Subcutaneous abdominal adipose tissue (tissue), 5 donors: Measurements from ENCODE around the gene SAMD4B.

Experiments used
- H3K27ac ChIP-seq: one replicate; pipeline ENCODE4 v1.7.0; 2013; ENCODE audit warnings: low read depth, mild to moderate bottlenecking, inconsistent platforms, low read length, moderate library complexity
- H3K27me3 ChIP-seq, 5 donors: one replicate each; pipeline ENCODE4 v1.7.0; 2013; ENCODE audit warnings: low read length in 5 of 5, inconsistent platforms in 1 of 5; ENCODE audit not compliant: control insufficient read depth in 5 of 5, insufficient read depth in 4 of 5
- H3K36me3 ChIP-seq, 5 donors: one replicate each; pipeline ENCODE4 v1.7.0; 2013; ENCODE audit warnings: low read length in 5 of 5; ENCODE audit not compliant: control insufficient read depth in 5 of 5, insufficient read depth in 5 of 5
- H3K4me1 ChIP-seq, 5 donors: one replicate each; pipeline ENCODE4 v1.7.0; 2013; ENCODE audit warnings: low read length in 5 of 5, mild to moderate bottlenecking in 3 of 5, moderate library complexity in 1 of 5; ENCODE audit not compliant: control insufficient read depth in 5 of 5, insufficient read depth in 5 of 5
- H3K4me3 ChIP-seq, 5 donors: one replicate each; pipeline ENCODE4 v1.7.0; 2013; ENCODE audit warnings: low read length in 5 of 5, low read depth in 1 of 5
- H3K9ac ChIP-seq, 5 donors: one replicate each; pipeline ENCODE4 v1.7.0; 2013; ENCODE audit warnings: low read length in 5 of 5, mild to moderate bottlenecking in 4 of 5, moderate library complexity in 3 of 5
- H3K9me3 ChIP-seq, 5 donors: one replicate each; pipeline ENCODE4 v1.7.0; 2013; ENCODE audit warnings: low read length in 5 of 5; ENCODE audit not compliant: control insufficient read depth in 5 of 5
- donor health status: healthy.
- donor health status: healthy.
- donor health status: healthy.
- donor health status: healthy.
- donor health status: healthy.

SAMD4B gene

GRCh38 chr19:39407660-39408391, 65.6 kb downstream of the SAMD4B start:
- Histone ChIP-seq H3K36me3 (peaks cover 0 to 22% (median 20%) of the 10 kb centered on the region in 5 donors), H3K4me3 (peak overlapping the region; percentile 98 to 100 (median 99)), H3K27ac (peak overlapping the region; percentile 99), H3K9ac (peak overlapping the region; percentile 93 to 100 (median 100)), H3K27me3 (peaks cover 0 to 4% (median 0%) of the 10 kb centered on the region in 5 donors), H3K9me3 (no peaks in the 10 kb centered on the region), H3K4me1 (peaks cover 17 to 50% (median 38%) of the 10 kb centered on the region in 5 donors)

- H3K27me3 ChIP-seq: peaks cover 0 to 4% (median 0%) of the 10 kb centered on the region in 5 donors
- peaks cover 0 to 22% (median 20%) of the 10 kb centered on the region in 5 donors for H3K36me3 ChIP-seq
- peak overlapping the region; percentile 98 to 100 (median 99) for H3K4me3 ChIP-seq
- peak overlapping the region; percentile 99 for H3K27ac ChIP-seq
- no peaks in the 10 kb centered on the region for H3K9me3 ChIP-seq
- peaks cover 14 to 50% (median 38%) of the 10 kb centered on the region in 5 donors for H3K4me1 ChIP-seq
- H3K9ac ChIP-seq: peak overlapping the region; percentile 93 to 100 (median 100)
Observed at GRCh38 chr19:39408392-39409207, 66.4 kb downstream of the SAMD4B start.

GRCh38 chr19:39409208-39410016, 67.2 kb downstream of the SAMD4B start:
- peaks cover 0 to 22% (median 20%) of the 10 kb centered on the region in 5 donors for H3K36me3 ChIP-seq
- no peaks in the 10 kb centered on the region for H3K9me3 ChIP-seq
- peak overlapping the region; percentile 99 for H3K27ac ChIP-seq
- H3K4me3 ChIP-seq: peak overlapping the region; percentile 98 to 100 (median 99)
- peak overlapping the region; percentile 93 to 100 (median 100) for H3K9ac ChIP-seq
- peaks cover 20 to 53% (median 42%) of the 10 kb centered on the region in 5 donors for H3K4me1 ChIP-seq
- H3K27me3 ChIP-seq: peaks cover 0 to 4% (median 0%) of the 10 kb centered on the region in 5 donors

- H3K9ac ChIP-seq: peak overlapping the region; percentile 12 to 66 (median 49)
- peaks cover 0 to 4% (median 0%) of the 10 kb centered on the region in 5 donors for H3K27me3 ChIP-seq
- H3K4me1 ChIP-seq: peaks cover 22 to 53% (median 46%) of the 10 kb centered on the region in 5 donors
- H3K36me3 ChIP-seq: peaks cover 0 to 22% (median 20%) of the 10 kb centered on the region in 5 donors
- H3K27ac ChIP-seq: peak overlapping the region; percentile 99
- no peaks in the 10 kb centered on the region for H3K9me3 ChIP-seq
- H3K4me3 ChIP-seq: peak overlapping the region; percentile 65 to 100 (median 99)
Observed at GRCh38 chr19:39410017-39410830, 68.0 kb downstream of the SAMD4B start.

GRCh38 chr19:39410831-39411080, 68.5 kb downstream of the SAMD4B start:
- H3K36me3 ChIP-seq: peaks cover 0 to 24% (median 20%) of the 10 kb centered on the region in 5 donors
- H3K4me1 ChIP-seq: peaks cover 22 to 53% (median 46%) of the 10 kb centered on the region in 5 donors
- peak overlapping the region; percentile 99 for H3K27ac ChIP-seq
- no peaks in the 10 kb centered on the region for H3K9me3 ChIP-seq
- peak overlapping the region; percentile 12 to 66 (median 49) for H3K9ac ChIP-seq
- H3K27me3 ChIP-seq: peaks cover 0 to 4% (median 0%) of the 10 kb centered on the region in 5 donors
- peak overlapping the region; percentile 65 to 100 (median 99) for H3K4me3 ChIP-seq

- Histone ChIP-seq H3K27ac (peak overlapping the region; percentile 99), H3K4me1 (peaks cover 22 to 53% (median 45%) of the 10 kb centered on the region in 5 donors), H3K27me3 (peaks cover 0 to 4% (median 0%) of the 10 kb centered on the region in 5 donors), H3K9ac (peak overlapping the region in 4 of 5 donors; percentile 49 to 61 (median 50)), H3K4me3 (peak overlapping the region; percentile 65 to 100 (median 99)), H3K36me3 (peaks cover 0 to 27% (median 21%) of the 10 kb centered on the region in 5 donors), H3K9me3 (no peaks in the 10 kb centered on the region)
Observed at GRCh38 chr19:39411081-39411831, 69.0 kb downstream of the SAMD4B start.

GRCh38 chr19:39411832-39412099, 69.5 kb downstream of the SAMD4B start:
- Histone ChIP-seq H3K36me3 (peaks cover 0 to 32% (median 24%) of the 10 kb centered on the region in 5 donors), H3K4me3 (peak overlapping the region; percentile 65 to 100 (median 99)), H3K27ac (peak overlapping the region; percentile 99), H3K4me1 (peaks cover 22 to 52% (median 45%) of the 10 kb centered on the region in 5 donors), H3K27me3 (peaks cover 0 to 4% (median 0%) of the 10 kb centered on the region in 5 donors), H3K9ac (peak overlapping the region in 3 of 5 donors; percentile 19 to 84 (median 49)), H3K9me3 (no peaks in the 10 kb centered on the region)

- H3K27me3 ChIP-seq: peaks cover 0 to 4% (median 0%) of the 10 kb centered on the region in 5 donors
- peaks cover 0 to 33% (median 20%) of the 10 kb centered on the region in 5 donors for H3K36me3 ChIP-seq
- peaks cover 22 to 52% (median 45%) of the 10 kb centered on the region in 5 donors for H3K4me1 ChIP-seq
- H3K9me3 ChIP-seq: no peaks in the 10 kb centered on the region
- H3K27ac ChIP-seq: peak within 1 kb of the TSS; percentile 99
- H3K4me3 ChIP-seq: peak within 1 kb of the TSS; percentile 82 to 100 (median 99)
- peak within 1 kb of the TSS; percentile 56 to 88 (median 74) for H3K9ac ChIP-seq
Observed at GRCh38 chr19:39412100-39412866, 70.1 kb downstream of the SAMD4B start, which contains the start of gene PLEKHG2. PLEKHG2 (plus strand) TSS chr19:39412669; CDS start chr19:39414087, 1,418 bp downstream.
